ENCODE measurements around the gene KCND3.

DNA sequence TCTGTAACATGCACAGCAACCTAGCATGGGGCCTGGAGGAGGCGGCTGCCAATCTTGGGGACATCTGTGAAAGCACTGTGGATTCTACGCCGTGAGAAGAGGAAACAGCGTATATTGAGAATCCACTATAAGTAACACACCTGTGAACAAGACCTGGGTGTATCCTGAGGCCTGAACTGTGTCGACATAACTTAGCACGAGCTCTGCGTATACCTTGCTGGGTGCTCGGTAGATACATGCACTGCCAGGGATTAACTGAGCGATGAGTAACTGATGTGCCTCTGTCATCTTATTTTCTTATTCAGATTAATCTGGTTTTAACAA is 175.2 kb downstream of the KCND3 start:
- TF ChIP-seq, protein P1, sequence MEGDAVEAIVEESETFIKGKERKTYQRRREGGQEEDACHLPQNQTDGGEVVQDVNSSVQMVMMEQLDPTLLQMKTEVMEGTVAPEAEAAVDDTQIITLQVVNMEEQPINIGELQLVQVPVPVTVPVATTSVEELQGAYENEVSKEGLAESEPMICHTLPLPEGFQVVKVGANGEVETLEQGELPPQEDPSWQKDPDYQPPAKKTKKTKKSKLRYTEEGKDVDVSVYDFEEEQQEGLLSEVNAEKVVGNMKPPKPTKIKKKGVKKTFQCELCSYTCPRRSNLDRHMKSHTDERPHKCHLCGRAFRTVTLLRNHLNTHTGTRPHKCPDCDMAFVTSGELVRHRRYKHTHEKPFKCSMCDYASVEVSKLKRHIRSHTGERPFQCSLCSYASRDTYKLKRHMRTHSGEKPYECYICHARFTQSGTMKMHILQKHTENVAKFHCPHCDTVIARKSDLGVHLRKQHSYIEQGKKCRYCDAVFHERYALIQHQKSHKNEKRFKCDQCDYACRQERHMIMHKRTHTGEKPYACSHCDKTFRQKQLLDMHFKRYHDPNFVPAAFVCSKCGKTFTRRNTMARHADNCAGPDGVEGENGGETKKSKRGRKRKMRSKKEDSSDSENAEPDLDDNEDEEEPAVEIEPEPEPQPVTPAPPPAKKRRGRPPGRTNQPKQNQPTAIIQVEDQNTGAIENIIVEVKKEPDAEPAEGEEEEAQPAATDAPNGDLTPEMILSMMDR (IDR thresholded peaks at IDR 0.05; ENCODE audit: insufficient read depth, low read depth, low read length), result no peak
- TF ChIP-seq EZH2 (IDR thresholded peaks at IDR 0.05; ENCODE audit: insufficient read depth, low read length), result no peak

Data from astrocyte (in vitro differentiated cells and primary cell).